GM11168 (cell line): ENCODE data around the gene CELF4.
"Not testable (repeated sequence)": the region's sequence is repeated elsewhere in the genome, so short reads cannot be mapped to it uniquely, and the experiment has no call there.

ENCODE experiments used
- in situ Hi-C: fragments of 300-500 bp; cut with MboI; formaldehyde crosslinking; loops from one replicate; pipeline ENCODE4 v1.12.0; 2022; ENCODE audit warnings: low sequenced_read_pairs; ENCODE audit not compliant: unreplicated experiment

CELF4 gene

DNA sequence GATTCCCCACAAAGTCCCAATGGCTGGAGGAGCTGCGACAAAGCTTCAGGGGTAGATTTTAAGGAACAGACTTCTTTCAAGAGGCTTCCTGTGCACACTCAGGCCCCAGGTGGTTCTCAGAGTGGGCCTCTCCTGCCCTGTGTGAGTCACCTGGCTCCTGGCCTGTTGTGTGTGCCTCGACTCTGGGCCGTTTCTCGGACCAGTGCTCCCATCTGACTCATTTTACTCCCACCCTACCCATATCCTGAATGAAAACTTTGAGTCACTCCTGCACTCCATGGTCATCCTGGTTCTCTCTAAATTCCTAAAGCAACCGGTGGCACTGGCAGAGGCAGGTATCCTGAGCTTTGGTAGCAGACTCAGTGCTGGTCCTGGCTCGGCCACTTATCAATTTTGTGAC lies 84.1 kb downstream of the CELF4 start:
- in situ Hi-C loops, result loop anchor here (25.0 kb wide), 1 partner anchor 544 kb away; no protein-coding TSS in a partner anchor

DNA sequence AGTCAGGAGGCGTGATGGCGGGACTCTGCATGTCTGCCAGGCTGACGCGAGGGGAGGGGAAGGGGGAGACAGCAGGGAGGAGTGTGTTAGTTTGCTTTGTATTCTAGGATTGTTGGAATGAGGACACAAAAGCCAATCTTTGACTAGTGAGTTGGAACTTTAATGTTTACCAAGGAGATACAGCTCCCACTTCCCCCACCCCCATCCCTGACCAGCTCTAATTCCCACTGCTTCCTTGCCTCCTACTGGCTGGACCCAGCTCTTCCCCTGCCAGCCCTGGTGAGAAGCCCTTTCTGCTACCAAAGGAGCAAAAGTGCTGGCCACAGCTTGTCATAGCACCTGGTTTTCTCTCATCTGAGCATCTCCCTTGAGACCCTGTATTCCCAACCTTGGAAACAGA lies 84.5 kb downstream of the CELF4 start:
- in situ Hi-C loops, result loop anchor here (25.0 kb wide), 1 partner anchor 544 kb away; no protein-coding TSS in a partner anchor

DNA sequence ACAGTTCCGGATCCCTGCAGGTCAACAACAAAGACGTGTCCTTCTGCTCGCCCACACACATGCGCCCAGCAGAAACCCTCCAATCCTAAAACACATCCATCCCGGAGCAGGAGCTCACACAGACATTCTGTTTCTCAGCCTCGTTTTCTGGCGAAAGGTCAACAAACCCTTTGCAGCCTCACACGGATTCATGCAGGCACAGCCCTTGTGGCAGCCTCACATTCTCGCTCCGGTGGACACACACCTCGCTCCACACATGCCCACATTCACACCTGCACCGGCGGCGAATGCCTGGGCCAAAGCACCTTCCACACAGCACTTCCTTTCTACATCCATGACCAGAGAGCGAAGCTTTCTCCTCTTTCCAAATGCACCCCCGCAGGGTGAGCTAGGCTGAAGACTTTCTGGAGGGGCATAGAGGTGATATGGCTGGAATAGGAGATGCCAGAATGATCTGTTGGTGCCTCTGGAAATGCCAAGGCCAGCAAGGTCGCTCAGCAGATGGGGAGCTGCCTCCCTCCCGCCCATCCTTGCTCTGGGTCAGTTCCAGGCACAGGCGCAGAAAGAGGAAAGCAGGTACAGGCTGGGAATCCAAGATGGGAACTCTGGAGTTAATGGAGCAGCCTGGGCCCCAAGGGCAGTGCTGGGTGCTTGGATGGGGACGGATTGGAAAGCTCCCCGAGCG lies 88.8 kb downstream of the CELF4 start:
- in situ Hi-C loops, result loop anchor here (25.0 kb wide), 1 partner anchor 539 kb away; no protein-coding TSS in a partner anchor

DNA sequence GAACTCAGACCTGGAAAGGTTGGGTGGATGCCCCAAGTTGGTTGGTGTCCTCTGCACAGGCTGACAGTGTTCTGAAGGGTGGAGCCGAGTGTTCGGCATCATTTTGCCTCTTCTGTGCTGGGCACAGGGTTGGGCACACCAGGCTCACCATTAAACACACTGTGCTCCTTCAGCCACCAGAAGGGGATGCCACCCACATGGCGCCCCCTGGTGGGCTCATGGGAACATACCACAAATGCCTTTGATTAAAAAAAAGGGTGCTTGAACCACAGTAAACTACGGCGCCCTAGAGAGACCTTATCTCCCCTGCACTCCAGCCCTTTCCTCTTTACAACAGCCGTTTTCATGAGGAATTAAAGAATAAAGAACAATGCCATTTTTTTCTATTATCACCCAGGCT lies 89.4 kb downstream of the CELF4 start:
- in situ Hi-C loops, result loop anchor here (25.0 kb wide), 1 partner anchor 539 kb away; no protein-coding TSS in a partner anchor

DNA sequence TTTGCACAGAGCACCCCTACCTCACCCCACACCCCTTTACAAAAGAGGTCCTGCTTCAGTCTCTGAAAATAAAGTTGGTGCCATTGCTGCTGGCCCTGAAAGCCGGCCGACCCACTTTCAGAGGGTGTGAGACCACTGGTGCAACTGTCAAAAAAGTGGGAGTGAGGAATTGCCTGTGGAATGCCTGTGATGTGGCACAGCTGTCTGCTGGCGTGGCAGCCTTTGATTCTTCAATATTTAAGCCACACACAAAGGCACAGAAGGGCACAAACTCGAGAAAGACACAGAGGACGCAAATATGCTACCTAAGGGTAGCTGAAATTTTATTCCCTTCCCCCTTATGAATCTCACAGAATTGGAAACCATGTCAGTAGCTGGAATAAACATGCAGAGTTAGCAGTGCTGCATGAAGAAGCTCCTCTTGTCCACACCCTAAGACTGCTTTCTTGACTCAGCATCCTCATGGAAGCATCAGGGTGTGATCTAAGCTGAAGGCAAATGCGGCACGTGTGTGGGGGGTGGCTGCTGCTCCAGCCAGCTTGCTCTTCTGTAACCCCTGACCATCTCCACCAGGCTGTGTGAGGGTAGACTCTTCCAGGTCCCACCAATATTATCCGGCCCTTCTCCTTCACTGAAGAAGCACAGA lies 92.3 kb downstream of the CELF4 start:
- in situ Hi-C loops, result no loop called here

DNA sequence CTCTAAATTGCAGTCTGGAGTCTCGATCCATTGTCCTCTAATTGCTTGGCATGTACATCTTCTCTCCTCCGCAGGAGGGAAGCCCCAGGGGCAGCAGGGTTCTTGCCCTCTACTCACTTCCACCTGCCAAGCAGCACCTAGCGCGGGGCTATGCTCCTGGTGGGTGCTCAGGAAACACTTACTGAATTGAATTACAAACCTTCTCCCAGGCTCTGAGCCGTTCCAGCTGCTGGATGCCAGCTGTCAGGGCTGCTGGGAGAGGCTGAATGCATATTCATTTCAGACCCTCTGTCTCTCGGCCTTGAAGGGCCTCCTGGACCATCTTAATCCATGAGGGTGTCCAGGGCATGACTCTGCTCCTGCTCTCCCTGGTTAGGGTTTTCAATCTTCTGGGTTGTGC lies 94.0 kb downstream of the CELF4 start:
- in situ Hi-C loops, result no loop called here

DNA sequence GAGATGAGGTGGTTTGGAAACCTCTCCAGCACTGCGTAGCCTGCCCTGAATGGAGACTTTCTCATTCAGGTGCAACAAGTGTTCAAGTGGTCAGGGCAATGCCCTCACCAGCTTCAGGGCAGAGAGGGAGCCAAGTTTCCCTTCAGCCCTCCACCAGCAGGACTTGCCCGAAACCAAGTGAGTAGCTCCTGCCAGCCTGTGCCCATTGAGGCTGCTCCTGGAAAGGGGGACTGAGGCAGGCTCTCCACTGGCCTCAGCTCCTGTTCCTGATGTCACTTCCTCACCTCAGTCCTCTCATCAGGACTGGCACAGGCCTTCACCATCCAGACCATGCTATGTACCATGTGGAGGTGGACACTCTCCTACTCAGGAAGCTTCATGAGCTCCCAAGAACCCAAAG lies 94.6 kb downstream of the CELF4 start:
- in situ Hi-C loops, result no loop called here

DNA sequence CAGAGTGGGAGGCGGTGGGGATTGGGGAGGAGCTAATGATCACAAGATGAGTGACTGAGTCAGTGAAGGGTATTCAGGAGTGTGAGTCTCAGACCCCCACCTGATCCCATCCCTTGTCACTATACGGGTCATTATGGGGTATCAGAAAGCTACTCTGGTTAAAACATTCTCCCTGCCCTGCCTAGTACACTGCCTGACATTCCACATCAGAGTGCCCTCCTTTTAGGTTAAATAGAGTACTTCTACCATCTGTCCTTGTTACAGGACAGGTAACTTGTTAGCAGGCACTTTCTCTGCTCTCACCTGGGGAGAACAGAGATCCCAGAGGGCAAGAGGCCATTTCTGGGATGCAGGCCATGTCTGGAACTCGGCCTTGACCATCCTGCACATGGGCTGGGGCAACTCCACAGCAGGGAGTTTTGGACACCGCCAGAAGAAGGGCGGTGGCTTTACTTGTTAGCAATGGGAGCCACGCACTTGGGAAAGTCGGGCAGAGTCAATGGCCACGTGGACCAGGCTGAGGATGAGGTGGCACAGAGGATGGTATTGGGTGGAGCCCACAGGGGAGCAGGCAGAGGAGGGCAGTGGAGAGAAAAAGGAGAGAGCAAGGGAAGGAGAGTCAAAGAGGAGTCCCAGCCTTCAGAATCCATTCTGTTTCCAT lies 98.5 kb downstream of the CELF4 start:
- in situ Hi-C loops, result no loop called here

DNA sequence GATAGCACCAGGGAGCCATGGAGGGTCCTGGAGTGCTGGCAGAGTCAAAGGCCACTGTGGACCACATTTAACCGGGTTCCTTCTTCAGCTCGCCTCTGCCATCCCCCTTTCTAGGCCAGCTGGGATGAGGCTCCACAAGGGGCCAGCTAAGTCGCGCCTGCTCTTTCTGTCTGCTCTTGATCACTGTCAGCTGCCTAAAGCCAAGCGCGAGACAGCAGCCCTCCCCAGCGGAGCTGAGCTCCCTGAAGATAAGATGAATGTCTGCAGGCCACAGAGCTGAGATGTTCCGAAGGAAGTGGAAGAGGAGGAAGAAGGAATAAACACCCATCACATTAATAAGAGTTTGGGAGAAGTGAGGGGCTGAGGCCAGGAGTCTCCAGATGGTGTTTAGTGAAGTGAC lies 99.6 kb downstream of the CELF4 start:
- in situ Hi-C loops, result no loop called here

DNA sequence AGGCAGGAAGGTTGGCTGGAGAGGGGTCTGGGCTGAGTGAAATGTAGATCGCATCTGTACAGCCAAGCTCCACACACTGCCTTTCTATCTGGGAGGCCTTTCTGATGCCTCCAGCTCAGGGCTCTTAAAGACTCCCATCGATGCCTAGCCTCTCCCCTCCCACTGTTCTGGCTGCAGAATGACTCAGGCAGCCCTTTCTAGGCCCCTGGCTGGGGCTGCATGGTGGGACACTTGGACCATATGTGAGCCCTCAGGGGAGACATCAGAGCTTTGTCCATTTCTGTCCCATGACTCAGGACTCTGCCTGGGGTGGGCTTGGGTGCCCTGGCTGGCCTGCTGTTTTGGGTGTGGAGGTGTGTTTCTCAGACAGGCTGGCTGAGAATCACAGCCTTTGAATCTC lies 101.3 kb downstream of the CELF4 start:
- in situ Hi-C loops, result no loop called here

DNA sequence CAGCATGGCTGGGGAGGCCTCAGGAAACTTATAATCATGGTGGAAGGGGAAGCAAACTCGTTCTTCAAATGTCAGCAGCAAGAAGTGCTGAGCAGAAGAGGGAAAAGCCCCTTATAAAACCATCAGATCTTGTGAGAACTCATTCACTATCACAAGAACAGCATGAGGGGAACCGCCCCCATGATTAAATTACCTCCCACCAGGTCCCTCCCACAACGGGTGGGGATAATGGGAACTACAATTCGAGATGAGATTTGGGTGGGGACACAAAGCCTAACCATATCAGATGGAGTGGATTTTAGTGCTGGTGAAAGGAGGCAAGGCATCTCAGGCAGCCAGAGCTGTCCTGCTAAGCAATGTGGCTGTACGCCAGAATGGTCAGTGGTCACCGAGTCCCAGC lies 104.3 kb downstream of the CELF4 start:
- in situ Hi-C loops, result not testable (repeated sequence)

DNA sequence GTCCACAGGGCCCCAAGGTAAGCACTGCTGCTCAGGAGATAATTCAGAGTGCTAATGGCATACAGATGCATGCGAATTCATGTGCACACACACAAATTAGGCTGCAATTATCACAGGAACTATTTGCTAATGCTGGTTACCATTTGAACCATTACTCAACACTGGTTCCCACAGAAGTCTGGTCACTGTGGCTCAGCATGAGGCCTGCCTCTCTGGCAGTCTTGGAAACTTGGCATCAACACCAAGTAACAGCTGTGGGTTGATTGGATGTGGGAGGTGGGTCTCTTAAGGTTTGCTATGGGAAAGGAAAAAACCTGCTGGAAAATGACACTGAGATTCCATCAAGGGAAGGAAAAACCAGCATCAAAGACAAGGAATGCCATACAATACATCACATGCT lies 105.0 kb downstream of the CELF4 start:
- in situ Hi-C loops, result no loop called here

DNA sequence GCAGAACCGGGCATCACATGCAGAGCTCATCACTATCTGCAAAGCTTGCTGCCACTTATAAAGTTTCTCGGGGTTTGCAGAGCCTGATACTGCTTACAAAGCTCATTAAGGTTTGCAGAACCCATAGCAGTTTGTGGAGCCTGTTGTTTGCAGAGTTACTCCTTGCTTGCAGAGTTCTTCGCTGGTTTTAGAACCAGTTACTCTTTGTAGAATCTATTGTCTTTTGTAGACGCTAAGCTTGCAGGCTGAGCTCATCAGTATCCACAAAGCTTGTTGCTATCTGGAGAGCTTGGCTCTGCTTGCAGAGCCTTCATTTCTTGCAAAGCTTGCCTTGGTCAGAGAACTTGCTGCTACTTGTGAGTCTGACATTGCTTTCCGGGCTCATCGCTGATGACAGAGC lies 106.9 kb downstream of the CELF4 start:
- in situ Hi-C loops, result no loop called here

DNA sequence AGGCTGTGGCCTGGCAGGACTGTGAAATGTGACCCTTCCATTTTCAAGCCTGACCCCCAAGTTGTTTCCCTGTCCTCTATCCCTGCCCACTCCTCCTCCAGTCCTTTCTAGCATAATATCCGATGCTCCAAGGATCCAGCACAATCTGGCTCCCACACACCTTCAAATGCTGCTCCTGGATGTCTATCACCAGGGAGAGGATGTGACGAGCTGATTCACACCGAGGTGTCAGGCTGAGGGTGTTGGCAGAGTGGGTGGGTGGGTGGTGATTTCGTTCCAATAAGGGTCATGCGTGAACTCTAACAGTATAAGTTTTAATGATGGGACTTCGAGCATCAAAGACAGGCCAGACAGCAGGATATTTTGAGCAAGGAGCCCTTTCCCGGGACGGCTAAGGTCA lies 107.8 kb downstream of the CELF4 start:
- in situ Hi-C loops, result no loop called here

DNA sequence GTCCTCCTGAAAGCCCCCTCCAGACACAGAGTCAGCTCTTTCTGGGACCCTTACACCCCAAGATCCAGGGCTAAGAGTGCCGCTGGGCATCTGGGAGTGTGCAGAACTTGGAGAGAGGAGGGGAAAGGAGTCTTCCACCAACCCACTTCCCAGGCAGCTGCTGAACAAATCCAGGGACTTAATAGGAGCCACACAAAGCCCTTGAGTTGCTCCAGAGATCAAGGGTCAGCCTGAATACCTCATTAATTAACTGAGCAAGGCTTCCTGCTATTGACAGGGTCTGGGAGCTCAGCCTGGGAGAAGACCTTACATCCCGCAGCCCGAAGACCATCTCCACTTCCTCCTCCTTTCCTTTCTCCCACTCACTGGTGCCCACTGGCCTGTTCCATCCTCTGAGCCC lies 108.3 kb downstream of the CELF4 start:
- in situ Hi-C loops, result no loop called here

DNA sequence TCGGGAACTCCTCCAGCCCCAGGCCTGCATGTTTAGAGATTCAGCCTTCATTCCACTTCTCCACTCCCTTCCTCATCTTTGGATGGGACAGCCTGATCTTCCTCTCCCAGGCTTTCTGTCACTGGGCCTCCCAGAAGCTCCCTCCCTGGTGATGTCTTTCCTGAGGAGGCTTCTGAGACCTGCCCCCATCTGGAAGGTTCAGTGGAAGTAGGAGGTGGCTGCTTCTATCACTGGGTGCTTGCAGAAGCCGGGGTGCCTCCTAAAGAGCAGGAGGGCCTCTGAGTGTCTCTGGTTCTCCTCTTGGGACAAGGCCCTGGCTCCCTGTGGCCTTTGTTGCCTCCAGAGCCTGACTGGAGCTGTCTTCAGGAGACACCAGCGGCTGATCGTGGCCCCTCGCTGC lies 108.7 kb downstream of the CELF4 start:
- in situ Hi-C loops, result no loop called here

DNA sequence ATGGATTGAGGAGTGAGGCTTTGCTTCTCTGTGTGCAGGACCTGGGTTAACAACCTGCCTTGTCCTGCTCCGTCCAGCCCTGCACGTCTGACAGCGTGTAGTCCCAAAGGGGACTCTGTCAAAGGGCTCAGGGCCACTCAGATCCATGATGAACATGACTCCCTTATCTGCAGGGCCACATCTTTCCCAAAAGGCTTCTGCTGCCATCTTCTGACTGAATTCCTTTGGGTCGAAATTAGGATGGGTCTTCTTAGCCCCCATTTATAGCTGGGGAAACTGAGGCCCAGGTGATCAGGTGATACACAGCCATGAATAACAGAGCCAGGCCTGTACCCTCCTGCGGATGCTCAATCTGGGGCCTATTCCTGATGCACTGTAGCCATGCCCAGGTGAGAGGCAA lies 109.2 kb downstream of the CELF4 start:
- in situ Hi-C loops, result no loop called here

DNA sequence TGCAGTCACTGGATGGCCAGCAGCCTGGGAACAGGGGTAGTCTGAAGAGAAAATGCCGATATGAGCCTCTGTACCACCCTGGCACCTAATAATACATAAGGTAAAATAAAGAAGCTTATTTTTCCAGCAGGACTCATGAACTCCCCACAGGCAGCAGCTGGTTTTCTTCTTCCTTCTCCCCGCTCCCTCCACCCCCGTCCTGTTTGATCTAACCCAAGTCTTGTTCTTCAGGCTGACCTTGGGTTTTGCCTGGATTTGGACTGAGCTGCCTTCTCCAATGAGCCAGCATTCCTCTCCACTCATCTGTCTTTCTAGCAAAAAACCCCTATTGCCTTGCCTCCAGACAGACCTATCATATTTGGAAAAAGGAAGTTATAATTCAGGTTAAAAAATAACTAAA lies 111.8 kb downstream of the CELF4 start:
- in situ Hi-C loops, result no loop called here

DNA sequence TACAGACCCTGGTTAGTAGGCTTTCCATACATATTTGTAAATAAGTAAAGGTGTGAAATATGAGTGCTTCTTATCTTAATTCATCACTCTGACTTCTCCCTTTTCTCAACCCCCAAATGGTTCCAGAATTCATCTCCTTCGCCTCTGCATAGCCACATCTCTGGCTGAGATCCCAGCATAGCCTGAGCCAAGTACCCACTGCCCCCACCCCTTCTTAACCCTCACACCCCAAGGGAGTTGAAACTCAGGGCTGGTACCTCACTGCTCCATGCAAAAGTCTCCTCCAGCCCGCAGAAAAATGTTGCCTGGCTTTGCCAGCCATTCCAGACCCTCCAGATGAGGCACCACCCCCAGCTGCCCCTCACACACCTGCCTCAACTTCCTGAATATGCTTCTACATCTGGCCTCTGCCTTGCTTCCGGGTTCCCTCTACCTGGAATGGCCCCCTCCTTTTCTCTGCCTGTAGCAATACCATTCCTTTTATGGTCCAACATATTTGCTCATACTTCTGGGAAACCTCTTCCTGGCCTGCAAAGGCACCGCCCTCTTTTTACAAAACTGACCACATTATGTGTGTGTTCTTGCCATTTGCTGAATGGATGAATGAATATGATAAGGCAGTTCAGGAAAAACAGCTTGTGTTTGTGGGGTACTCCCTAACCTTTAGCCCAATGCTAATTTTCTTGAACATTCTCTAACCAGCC lies 112.8 kb downstream of the CELF4 start:
- in situ Hi-C loops, result no loop called here

DNA sequence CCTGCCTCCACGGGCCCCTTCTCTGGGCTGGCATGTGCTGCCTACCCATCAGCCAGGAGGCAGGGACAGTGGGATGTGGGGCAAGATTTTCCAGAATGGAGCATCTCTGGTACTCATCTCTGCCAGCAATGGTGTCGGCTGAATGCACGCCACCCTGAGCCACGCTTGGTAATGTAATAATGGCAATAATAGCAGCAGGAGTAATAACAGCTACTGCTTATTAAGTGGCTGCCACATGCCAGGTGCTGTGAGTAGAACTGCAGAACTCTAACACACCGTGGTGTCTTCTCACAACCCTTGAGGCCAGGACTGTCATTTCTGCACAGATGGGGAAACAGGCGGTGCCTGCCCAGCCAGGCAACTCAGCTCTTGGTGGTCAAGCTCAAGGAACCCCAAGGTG lies 113.6 kb downstream of the CELF4 start:
- in situ Hi-C loops, result no loop called here
